ENCODE data around the gene SYNE1. TPM values are rescaled to one million over a fixed set of nuclear protein-coding genes. Genes with fewer than 3 reads are reported as not detected.

SYNE1 gene
- total and polyA plus RNA-seq, 8 donors: 12.8 to 279 (median 108) TPM

DNA sequence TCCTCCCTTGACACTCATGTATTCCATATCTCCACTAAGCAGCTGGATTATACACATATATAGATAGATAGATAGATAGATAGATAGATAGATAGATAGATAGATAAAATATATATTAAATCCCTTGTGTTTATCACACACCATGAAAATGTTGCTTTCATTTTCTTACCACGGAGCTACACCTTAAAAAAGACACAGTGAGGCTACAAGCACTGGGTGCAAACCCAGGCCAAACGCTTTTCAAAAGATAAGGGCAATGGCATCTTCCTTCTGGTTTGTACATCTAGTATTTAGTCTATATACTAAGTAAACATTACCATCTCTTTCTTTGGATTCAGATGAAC is 452.6 kb downstream of the SYNE1 start:
- no peak for DNase-seq
- Histone ChIP-seq H3K27me3 (no peaks in the 10 kb centered on the region), H3K27ac (peak overlapping the region in 4 of 5 donors; percentile 23 to 32 (median 28)), H3K9me3 (no peaks in the 10 kb centered on the region), H3K4me3 (no peak overlapping the region), H3K4me1 (no peaks in the 10 kb centered on the region), H3K36me3 (peaks cover 3 to 31% (median 29%) of the 10 kb centered on the region in 4 donors)
- WGBS, 5 donors: 59 to 86% (median 78%) methylated on average over 2 of the region's 2 CpGs
- intact Hi-C loops (cut with DNase I; ENCODE audit: low total_unique reads): no loop called here
- TF ChIP-seq POLR2AphosphoS5 (IDR thresholded peaks at IDR 0.05) (no peak), EP300 (IDR thresholded peaks at IDR 0.05) (no peak), POLR2A (IDR thresholded peaks at IDR 0.05) (no peak)
- TF ChIP-seq, protein P1, sequence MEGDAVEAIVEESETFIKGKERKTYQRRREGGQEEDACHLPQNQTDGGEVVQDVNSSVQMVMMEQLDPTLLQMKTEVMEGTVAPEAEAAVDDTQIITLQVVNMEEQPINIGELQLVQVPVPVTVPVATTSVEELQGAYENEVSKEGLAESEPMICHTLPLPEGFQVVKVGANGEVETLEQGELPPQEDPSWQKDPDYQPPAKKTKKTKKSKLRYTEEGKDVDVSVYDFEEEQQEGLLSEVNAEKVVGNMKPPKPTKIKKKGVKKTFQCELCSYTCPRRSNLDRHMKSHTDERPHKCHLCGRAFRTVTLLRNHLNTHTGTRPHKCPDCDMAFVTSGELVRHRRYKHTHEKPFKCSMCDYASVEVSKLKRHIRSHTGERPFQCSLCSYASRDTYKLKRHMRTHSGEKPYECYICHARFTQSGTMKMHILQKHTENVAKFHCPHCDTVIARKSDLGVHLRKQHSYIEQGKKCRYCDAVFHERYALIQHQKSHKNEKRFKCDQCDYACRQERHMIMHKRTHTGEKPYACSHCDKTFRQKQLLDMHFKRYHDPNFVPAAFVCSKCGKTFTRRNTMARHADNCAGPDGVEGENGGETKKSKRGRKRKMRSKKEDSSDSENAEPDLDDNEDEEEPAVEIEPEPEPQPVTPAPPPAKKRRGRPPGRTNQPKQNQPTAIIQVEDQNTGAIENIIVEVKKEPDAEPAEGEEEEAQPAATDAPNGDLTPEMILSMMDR (IDR thresholded peaks at IDR 0.05): no peak

DNA sequence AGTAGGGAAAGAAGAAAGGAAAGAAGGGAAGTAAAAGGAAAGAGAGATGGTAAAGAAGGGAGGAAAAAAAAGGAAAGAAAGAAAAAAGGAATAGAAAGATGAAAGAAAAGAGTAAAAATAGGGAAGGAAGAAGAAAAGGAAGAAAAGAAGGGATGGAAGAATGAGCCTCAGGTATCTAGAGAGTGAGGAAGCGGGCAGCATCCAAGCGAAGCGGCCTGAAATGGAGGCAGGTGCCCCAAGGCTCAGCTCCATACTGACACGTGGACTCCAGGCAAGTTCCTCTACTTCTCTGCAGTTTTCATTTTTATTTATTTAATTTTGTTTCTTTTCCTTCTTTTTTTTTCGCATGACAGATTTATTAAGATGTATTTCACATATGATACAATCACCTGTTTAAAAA is 456.6 kb downstream of the SYNE1 start:
- TF ChIP-seq POLR2AphosphoS5 (IDR thresholded peaks at IDR 0.05) (no peak), EP300 (IDR thresholded peaks at IDR 0.05) (no peak), POLR2A (IDR thresholded peaks at IDR 0.05) (no peak)
- TF ChIP-seq, protein P1 (IDR thresholded peaks at IDR 0.05): no peak
- no peak overlapping the region for H3K4me3 ChIP-seq
- intact Hi-C loops (cut with DNase I; ENCODE audit: low total_unique reads): no loop called here
- H3K27me3 ChIP-seq: no peaks in the 10 kb centered on the region
- no peaks in the 10 kb centered on the region for H3K4me1 ChIP-seq
- H3K36me3 ChIP-seq: peaks cover 3 to 37% (median 27%) of the 10 kb centered on the region in 4 donors
- no peak overlapping the region for H3K27ac ChIP-seq
- 91 to 97% (median 95%) methylated on average over 5 of the region's 5 CpGs for WGBS, 5 donors
- no peaks in the 10 kb centered on the region for H3K9me3 ChIP-seq
- DNase-seq: no peak

DNA sequence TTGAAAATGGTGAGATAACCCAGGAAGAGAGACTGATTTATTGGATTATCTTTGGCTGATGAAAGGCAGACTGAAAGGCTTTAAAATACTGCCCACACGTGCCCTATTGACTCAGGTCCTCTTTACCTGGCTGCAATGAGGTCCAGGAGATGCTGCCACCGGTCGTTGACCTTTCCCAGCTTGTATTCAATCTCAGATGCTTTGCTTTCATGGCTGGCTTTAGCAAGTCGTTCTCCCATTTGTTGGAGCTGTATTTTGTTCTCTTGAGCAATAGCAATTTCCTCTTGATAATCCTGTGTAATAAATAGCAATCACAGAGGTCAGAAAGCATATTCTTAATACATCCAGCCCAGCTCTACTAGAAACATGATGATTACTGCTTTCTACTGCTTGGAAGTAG is 460.9 kb downstream of the SYNE1 start:
- TF ChIP-seq POLR2AphosphoS5 (IDR thresholded peaks at IDR 0.05): no peak
- TF ChIP-seq, protein P1 (IDR thresholded peaks at IDR 0.05): no peak
- TF ChIP-seq EP300 (IDR thresholded peaks at IDR 0.05): no peak
- no peak for TF ChIP-seq POLR2A (IDR thresholded peaks at IDR 0.05)

DNA sequence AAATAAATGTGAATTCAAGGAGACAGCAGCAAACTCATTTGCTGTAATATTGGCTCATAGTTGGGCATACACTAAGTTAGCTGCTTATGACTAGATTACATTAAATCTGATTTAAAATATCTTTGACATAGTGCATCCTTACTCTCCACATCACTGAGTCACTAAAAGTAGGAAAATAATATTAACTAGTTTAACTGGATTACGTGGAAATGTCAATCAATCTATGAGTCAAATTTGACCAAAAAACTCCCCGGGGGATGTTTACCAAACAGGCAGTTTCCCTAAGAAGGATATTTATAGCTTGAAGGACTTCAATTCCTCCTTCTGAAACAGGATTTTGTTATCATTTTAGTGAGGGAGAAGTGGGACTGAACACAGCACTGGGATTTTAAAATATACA is 463.2 kb downstream of the SYNE1 start:
- no peak for TF ChIP-seq EP300 (IDR thresholded peaks at IDR 0.05)
- TF ChIP-seq, protein P1 (IDR thresholded peaks at IDR 0.05): no peak
- TF ChIP-seq POLR2AphosphoS5 (IDR thresholded peaks at IDR 0.05): no peak
- TF ChIP-seq POLR2A (IDR thresholded peaks at IDR 0.05): no peak
- intact Hi-C loops (cut with DNase I; ENCODE audit: low total_unique reads): no loop called here
- 68 to 82% (median 71%) methylated on average over 2 of the region's 2 CpGs for WGBS, 5 donors
- Histone ChIP-seq H3K4me1 (peaks cover 0 to 12% (median 10%) of the 10 kb centered on the region in 4 donors), H3K27me3 (no peaks in the 10 kb centered on the region), H3K9me3 (no peaks in the 10 kb centered on the region), H3K4me3 (no peak overlapping the region), H3K27ac (no peak overlapping the region), H3K36me3 (peaks cover 0 to 45% (median 39%) of the 10 kb centered on the region in 4 donors)
- no peak for DNase-seq

More for the DNA sequence above, 460.9 kb downstream of the SYNE1 start:
- H3K4me3 ChIP-seq: no peak overlapping the region
- H3K36me3 ChIP-seq: peaks cover 3 to 51% (median 47%) of the 10 kb centered on the region in 4 donors
- no peaks in the 10 kb centered on the region for H3K9me3 ChIP-seq
- no peak for DNase-seq
- no peaks in the 10 kb centered on the region for H3K27me3 ChIP-seq
- WGBS, 5 donors: 71 to 78% (median 75%) methylated on average over 4 of the region's 4 CpGs
- H3K27ac ChIP-seq: no peak overlapping the region
- intact Hi-C loops (cut with DNase I; ENCODE audit: low total_unique reads): no loop called here
- H3K4me1 ChIP-seq: peaks cover 0 to 8% (median 3%) of the 10 kb centered on the region in 4 donors
